Measurements from ENCODE around the gene SRXN1. TPM values are rescaled to one million over a fixed set of nuclear protein-coding genes. Genes with fewer than 3 reads are reported as not detected.
A peak's percentile ranks its signal among the peaks of the same experiment; 100 is the strongest.

SRXN1 gene
- total RNA-seq, 2 donors from 2014 or later, result 21.1 to 21.9 TPM

DNA sequence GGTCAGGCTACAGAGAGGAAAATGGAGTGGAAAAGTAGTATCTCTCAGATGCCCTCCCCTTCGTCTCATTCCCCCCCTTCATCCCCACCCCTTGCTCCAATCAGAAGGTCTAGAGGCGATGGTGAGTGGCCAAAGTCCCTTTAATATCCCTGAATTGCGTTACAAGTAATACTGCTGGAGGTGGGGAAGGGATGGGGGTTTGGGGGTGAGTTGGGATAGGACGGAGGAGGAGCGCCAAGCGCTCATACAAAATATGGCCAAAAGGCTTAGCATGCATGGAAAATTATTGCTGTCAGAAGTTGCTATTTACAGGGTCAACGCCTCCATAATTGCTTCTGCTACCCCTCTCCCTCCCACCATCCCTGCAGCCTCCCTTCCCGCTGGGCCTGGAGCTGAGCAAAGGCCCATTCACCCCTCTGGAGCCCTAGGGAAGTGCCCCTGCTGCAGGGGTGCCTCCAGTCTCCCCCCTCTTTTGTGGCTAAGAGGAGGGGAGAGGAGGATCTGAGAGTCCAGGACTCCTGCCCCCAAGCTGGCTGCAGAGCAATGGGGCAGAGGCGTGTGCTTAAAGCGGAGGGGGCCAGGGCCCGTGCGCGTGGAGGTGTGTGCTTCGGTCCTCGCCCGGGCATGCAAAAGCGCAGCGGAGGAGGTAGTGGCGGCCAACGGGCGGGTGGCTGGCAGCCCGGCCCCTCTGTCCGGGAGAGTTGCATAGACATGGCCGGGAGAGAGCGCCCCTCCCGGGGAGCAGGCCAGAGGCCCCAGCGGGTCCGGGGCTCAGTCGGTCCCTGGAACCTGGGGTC, 8.7 kb upstream of the SRXN1 start:
- DNase-seq (no peak), ATAC-seq (no peak)
- intact Hi-C loops (cut with DNase I, micrococcal nuclease), result no loop called here

DNA sequence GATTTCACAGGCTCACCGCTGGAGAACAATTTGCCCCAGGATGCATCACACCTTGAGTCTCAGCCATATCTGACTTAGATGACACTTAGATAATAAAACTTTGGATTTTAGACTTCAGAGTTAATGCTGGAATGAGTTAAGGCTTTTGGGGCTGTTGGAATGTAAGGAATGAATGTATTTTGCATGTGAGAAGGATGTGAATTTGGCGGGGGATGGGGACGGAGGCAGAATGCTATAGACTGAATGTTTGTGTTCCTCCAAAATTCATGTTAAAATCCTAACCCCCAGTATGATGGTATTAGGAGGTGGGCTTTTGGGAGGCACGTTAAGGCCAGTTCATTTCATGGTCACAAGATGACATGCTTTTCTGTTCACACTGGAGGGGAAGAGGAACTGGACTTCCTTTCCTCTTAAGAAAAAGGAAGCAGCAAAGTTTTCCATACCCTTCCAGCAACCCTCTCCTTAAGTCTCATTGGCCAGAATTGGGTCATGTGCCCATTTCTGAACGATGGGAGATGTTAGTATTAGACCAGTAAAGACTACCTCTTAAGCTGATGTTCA, 5.8 kb upstream of the SRXN1 start:
- DNase-seq (no peak), ATAC-seq (no peak)
- intact Hi-C loops (cut with DNase I, micrococcal nuclease), result loop anchor here in 1 of 2 donors (10.0 kb wide), 1 partner anchor 114 kb away; the partner anchor contains the start of gene CSNK2A1

DNA sequence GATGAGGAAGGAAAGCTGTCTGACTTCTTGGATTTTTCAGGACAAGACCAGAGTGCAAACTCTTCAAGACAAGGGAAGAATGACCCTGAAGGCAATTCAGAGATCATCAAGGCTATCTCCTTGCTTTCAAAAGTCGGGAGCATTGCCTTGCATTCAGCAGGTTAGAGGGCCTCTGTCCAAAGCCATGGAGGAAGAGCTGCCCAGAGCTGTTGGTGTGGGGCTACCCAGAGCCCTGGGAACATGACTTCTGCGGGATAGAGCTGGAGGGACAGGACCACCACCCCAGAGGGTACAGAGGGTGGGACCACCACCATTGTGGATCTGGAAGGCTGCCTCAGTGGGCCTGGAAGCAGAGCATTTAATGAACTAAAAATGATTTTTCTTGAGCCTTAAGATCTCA, 5.2 kb upstream of the SRXN1 start:
- intact Hi-C loops (cut with DNase I, micrococcal nuclease), result loop anchor here in 1 of 2 donors (10.0 kb wide), 1 partner anchor 113 kb away; the partner anchor contains the start of gene CSNK2A1
- ATAC-seq (no peak), DNase-seq (no peak)

DNA sequence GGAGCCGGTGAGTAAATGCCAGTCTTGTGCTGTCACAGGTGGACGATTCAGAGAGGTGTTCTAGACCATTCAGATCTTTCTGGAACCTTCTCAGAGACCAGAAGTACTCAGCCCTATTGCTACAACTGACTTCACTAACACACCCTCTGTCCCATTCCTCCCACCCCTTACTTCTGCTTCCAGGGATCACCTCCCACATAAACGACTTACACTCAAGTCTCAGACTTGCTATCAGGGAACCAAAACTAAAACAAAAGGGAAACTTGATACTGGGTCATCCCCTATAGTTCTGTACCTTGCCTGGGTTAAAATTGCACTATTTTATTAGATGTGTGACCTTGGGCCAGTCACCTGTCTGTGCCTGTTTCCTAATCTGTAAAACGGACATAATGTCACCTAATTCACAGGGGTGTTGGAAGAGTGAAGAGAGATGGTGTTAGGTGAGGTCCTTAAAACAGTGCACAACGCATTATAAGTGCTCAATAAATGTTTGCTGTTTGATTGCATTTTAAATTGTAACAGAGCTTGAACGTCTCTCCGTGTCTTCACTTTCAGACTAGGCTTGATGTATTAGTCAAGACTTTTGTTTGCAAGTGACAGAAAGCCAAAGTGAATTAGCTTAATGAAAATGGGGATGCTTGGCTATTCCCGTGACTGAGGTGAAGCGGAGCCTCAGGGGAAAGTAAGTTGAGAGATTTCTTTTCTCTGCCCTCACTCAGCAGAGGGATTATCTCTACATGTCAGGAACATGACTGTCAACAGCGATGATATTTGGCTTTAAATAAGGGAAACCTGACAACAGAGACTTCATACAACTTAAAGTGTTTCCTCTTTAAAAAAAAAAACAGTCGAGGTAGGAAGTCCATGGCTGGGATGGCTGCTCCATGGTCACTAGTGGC, 3.0 kb upstream of the SRXN1 start:
- ATAC-seq (no peak), DNase-seq (no peak)
- intact Hi-C loops (cut with DNase I, micrococcal nuclease), result loop anchor here in 1 of 2 donors (10.0 kb wide), 1 partner anchor 111 kb away; the partner anchor contains the start of gene CSNK2A1

DNA sequence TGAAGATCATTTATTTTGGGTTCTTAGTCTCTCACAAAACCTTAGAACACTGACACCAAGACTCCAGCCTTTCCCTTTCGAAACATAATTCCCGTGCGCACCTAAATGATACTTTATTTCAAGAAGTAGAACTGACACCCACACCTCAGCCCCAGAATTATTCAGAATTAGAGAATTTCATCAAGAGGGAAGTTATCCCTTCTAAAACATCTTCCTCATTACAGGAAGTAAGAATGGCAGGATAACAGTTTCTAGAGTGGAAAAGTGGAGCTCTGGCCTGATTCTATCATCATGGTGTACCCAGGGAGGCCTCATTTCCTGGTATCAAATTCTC, 1.4 kb upstream of the SRXN1 start:
- intact Hi-C loops (cut with DNase I, micrococcal nuclease), result loop anchor here in 1 of 2 donors (10.0 kb wide), 1 partner anchor 110 kb away; the partner anchor contains the start of gene CSNK2A1
- DNase-seq (no peak), ATAC-seq (no peak)

DNA sequence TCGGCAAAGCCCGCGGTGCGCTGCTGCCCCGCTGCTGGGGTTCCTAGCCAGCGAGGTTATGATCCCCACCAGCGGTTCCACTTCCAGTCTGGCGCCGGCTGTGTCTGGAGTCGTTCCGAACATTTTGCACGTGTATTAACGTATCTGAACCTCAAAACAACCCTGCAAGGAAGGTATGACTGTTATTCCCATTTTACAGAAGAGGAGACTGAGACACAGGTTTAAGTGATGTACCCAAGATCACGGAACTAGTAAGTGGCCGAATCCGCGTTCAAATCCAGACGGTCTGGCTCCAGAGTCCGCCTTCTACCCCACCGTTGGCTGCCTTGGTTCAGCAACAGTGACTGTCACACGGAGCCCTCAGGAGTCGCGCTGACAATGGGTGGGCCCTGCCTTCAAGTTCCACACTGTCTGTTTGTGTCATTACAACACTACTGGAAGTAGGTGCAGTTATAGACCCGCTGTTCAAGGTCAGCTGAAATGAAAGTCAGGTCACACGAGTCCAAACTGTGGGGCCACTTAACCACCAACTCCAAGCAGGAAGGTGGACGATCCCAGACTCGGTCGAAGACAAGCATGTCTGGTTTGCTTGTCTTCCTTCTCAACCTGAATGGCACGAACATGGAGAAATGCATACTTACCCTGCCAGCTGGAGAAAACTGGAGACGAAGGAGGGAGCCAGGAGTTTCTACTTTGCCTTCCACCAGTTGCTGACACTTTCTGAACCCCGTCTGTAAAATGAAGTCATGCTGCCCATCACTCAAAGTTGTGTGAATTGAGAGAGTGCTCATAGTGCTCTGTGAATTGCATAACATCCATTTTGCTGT, 803 bp upstream of the SRXN1 start:
- intact Hi-C loops (cut with DNase I, micrococcal nuclease), result loop anchor here in 1 of 2 donors (10.0 kb wide), 1 partner anchor 109 kb away; the partner anchor contains the start of gene CSNK2A1
- ATAC-seq (peak; percentile 29), DNase-seq (peak in 1 of 2 donors; percentile 34)

DNA sequence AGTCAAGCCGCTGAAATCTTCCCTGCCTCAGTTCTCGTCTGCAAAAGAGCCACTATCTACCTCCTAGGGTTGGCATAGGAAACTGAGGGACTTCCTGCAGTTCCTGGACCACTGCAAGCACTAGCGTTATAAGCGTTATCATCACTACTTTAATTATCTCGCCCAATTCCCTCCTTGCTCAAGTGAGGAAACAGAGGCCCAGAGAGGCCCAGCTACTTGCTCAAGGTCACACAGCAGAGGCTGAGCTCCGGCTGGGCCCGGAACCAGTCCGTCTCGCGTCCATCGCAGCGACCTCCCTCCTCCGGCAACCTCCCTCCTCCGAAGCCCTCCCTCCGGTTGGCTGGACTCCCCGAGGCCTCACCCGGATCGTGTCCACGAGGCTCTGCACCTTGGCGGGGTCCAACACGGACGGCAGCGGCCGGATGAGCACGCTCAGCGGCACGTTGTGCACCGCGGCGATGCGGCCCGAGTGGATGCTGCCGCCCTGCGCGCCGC, 338 bp downstream of the SRXN1 start:
- intact Hi-C loops (cut with DNase I, micrococcal nuclease), result loop anchor here in 1 of 2 donors (10.0 kb wide), 1 partner anchor 108 kb away; the partner anchor contains the start of gene CSNK2A1
- ATAC-seq (no peak), DNase-seq (no peak)

DNA sequence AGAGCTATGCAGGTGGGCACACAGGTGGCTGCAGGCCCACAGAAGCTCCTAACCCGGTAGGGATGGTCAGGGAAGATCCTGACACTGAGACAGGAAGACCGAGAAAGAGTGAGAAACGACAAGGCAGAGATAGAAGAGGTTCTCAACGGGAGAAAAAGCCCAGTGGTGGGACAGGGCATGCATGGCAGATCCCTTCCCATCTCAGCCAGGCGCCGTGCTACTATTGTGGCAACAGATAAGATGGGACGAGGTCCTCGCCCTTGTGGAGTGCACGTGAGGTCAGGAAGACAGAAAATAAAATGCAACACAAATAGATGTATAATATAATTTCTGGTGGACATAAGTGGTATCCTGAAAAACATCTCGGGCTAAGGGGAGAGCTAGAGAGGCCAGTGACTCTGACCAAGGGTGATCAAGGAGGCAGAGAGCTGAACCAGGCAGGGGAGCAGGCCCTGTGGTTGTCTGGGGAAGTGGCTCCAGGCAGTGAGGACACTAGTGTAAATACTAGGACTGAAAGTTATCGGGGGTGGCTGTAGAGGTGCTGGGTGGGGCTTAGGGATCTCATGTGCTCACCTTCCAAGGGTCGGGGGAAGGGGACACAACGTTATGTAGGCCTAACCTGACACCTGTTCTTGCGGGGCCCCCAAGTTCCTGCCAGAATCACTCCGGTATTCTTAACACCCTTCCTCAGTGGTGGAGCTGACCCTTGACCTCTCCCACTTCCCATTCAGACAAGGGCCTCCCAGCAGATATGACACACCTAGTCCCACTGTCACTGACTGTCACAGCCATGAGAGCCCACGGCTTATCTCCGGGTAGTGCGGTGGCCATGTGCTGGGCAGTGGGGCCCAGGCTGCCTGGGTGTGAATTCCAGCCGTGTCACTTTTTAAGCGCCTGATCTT, 1.0 kb downstream of the SRXN1 start:
- ATAC-seq, result peak; percentile 15
- peak in 1 of 2 donors; percentile 18 for DNase-seq
- intact Hi-C loops (cut with DNase I, micrococcal nuclease), result loop anchor here in 1 of 2 donors (10.0 kb wide), 1 partner anchor 107 kb away; the partner anchor contains the start of gene CSNK2A1

DNA sequence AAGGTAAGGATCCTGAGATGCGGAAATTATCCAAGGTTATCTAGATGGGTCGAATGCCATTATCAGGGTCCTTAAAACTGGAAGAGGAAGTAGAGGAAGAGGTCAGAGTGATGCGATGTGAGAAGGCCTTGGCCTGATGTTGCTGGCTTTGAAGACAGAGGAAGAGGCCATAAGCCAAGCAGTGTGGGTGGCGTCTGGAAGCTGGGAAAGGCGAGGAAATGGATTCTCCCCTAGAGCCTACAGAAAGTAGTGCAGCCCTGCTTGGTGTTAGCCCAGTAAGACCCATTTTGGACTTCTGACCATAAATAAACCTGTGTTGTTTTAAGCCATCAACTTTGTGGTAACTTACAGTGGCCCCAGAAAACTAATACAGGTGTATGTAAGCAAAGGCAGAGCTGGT, 2.0 kb downstream of the SRXN1 start:
- intact Hi-C loops (cut with DNase I, micrococcal nuclease), result loop anchor here in 1 of 2 donors (10.0 kb wide), 1 partner anchor 106 kb away; the partner anchor contains the start of gene CSNK2A1
- no peak for ATAC-seq
- no peak for DNase-seq

DNA sequence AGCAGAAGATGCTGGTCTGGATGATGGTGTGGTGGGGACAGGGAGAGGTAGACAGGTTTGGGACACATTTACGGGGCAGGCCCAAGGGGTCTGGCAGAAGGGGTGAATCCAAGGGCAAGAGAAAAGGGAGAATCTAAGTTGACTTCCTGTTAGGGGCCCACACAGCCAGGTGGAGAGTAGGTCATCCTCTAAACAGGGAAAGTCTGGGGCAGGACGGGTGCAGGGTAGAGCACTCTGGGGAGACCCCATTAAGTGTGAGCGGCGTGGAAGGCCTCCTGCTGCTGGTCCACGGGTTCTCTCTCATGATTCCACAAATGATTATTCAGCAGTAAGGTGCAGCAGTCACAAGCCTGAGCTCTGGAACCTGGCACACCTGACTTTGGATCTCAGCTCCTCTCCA, 2.7 kb downstream of the SRXN1 start:
- intact Hi-C loops (cut with DNase I, micrococcal nuclease), result loop anchor here in 1 of 2 donors (10.0 kb wide), 1 partner anchor 105 kb away; the partner anchor contains the start of gene CSNK2A1
- no peak for DNase-seq
- ATAC-seq, result no peak

DNA sequence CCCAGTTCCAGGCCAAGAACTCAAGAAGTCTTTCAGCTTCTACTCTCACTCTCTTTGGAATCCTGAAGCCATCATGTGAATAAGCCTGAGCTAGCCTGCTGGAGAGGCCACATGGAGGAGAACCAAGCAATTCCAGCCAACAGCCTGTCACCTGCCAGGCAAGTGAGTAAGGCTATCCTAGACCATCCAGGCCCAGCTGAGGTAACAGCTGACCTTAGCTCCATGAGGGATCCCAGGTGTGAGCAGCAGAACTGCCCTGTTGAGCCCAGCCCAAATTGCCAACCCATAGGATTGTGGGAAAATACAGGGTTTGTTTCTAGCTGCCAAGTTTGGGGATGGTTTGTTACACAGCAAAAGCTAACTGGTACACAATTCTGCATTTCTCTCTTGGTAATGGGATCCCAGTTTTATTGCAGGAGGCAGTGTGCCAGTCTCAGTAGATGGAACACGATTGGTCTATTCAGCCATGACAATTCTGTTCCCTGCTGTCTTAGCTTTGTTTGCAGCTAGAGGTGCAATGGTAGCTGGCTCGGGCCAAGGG, 5.5 kb downstream of the SRXN1 start:
- intact Hi-C loops (cut with DNase I, micrococcal nuclease), result loop anchor here in 1 of 2 donors (10.0 kb wide), 1 partner anchor 293 kb away; no protein-coding TSS in a partner anchor
- no peak for ATAC-seq
- DNase-seq, result no peak

DNA sequence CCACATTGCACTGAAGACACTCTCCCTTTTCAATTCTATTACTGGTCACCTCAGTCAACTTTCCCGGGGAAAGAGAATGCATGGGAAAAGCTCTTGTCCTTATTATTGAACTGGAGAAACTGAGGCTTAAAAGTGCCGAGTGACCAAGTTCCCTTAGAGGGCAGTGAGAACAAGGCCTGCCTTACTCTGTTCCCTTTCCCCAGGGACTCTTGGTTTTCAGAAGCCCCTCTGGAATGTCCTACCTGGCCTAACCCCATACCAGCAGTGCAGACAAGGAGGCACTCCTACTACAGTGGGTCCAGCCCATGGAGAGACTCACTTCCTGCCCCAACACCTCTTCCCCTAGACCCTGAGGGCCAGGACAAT, 6.1 kb downstream of the SRXN1 start:
- intact Hi-C loops (cut with DNase I, micrococcal nuclease), result loop anchor here in 1 of 2 donors (10.0 kb wide), 1 partner anchor 292 kb away; no protein-coding TSS in a partner anchor
- DNase-seq (no peak), ATAC-seq (no peak)

DNA sequence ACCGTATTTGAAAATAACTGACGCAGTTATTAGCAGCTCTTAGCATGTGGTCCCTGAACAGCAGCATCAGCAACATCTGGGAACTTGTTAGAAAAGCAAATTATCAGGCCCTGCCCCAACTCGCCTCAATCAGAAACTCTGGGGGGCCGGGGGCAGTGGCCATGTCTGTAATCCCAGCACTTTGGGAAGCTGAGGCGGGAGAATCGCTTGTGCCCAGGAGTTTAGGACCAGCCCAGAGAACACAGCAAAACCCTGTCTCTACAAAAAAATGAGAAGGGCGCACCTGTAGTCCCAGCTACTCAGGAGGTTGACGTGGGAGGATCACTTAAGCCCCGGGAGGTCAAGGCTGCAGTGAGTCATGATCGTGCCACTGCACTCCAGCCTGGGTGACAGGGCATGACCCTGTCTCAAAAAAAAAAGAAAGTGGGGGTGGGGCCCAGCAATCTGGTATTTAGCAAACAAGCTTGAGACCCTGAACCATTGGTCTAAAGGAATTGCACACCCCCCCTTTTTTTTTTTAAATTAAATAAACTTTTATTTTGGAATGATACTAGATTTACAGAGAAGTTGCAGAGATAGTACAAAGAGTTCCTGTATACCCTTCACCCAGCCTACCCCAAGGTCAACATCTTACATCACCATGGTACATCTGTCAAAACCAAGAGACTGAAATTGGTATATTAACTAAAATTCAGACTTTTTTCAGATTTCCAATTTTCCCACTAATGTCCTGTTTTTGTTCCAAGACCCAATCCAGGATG, 6.7 kb downstream of the SRXN1 start:
- DNase-seq, result no peak
- intact Hi-C loops (cut with DNase I, micrococcal nuclease), result loop anchor here in 1 of 2 donors (10.0 kb wide), 1 partner anchor 291 kb away; no protein-coding TSS in a partner anchor
- ATAC-seq, result no peak

DNA sequence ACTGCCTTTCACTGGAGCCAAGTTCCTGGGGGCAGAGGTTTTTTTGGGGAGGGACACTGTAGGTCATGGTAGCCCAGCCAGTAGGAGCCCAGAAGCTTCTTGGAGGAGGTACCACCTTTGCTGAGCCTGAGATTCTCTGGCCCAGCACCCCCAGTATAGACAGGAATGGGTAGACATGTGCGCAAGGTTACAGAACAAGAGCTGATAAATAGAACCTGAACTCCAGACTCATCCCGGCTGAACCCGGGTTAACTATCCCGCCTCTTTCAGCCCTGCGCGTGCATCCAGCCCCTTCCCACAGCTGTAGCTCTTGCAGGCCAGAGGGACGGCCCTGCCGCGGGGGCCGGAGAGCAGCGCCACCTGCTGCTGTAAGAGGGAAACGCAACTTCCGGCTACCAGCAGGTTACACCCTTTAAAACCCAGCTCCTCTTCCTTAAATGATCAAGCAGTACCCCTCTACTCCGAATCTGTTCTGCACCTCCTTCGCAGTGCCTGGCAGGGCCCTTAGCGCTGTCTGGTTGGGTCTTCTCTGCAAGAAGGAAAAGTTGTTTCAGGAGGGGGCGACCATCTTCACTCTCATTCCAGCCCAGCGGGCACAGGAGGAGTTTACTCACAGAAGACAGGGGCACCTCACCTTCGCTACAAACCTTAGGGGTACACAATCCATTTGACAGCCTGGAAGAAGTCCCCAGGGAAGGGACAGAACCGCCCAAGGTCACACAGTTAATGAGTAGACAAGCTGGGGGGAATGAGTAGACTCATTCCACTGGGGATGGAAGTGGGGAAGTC, 7.5 kb downstream of the SRXN1 start:
- intact Hi-C loops (cut with DNase I, micrococcal nuclease), result loop anchor here in 1 of 2 donors (2.0 to 10.0 kb wide), 2 partner anchors 85 to 291 kb away; no protein-coding TSS in a partner anchor
- DNase-seq (peak in 1 of 2 donors; percentile 68), ATAC-seq (peak; percentile 91)

Measured in left colon (tissue), 2 donors.